B cell (primary cell): ENCODE measurements around the gene STK35. TPM values are rescaled to one million over a fixed set of nuclear protein-coding genes. Genes with fewer than 3 reads are reported as not detected.

Experiments
- ATAC-seq: fragments of 200-7000 bp; cut with Tn5 transposase; one replicate; pipeline ENCODE4 v1.10.0; 2021; ENCODE audit warnings: low read depth, mild to moderate bottlenecking, moderate number of reproducible peaks, moderate library complexity
- CTCF ChIA-PET: fragments of 350-600 bp; sonication (Branson Sonifier 250); formaldehyde crosslinking; loops from one replicate; lab custom pipeline; 2021; ENCODE audit warnings: antibody characterized with exemption, inconsistent platforms; lab: Charles Lee
- POLR2A ChIA-PET: fragments of 350-600 bp; sonication (Branson Sonifier 250); formaldehyde crosslinking; loops from one replicate; lab custom pipeline; 2021; ENCODE audit warnings: antibody characterized with exemption; lab: Charles Lee
- DNase-seq: peaks from one replicate; pipeline ENCODE4 v3.0.0; 2013
- H2AFZ ChIP-seq: 2 replicates; pipeline ENCODE4 v1.6.1; 2012; ENCODE audit warnings: mild to moderate bottlenecking, low read depth, low read length; ENCODE audit not compliant: insufficient read depth, poor library complexity, severe bottlenecking
- H3K27ac ChIP-seq, 2 donors: 1 replicate in 1 of 2; 2 replicates in 1 of 2; pipeline ENCODE4 v1.5.1; 2012 to 2013; ENCODE audit warnings: low read length in 2 of 2, mild to moderate bottlenecking in 2 of 2, moderate library complexity in 1 of 2
- H3K27me3 ChIP-seq, 4 experiments: fragments of 200-600 bp in 1 of 4; sonication (generic) in 1 of 4; replicated peaks in 1 of 4; 1 replicate in 2 of 4; 2 replicates in 2 of 4; pipeline versions ENCODE4 v1.6.1 to v1.7.0; 2013 to 2016; ENCODE audit warnings: low read length in 3 of 4, mild to moderate bottlenecking in 2 of 4, mixed read lengths in 1 of 4, moderate library complexity in 1 of 4; ENCODE audit not compliant: insufficient read depth in 4 of 4, control insufficient read depth in 3 of 4; ENCODE audit errors: control extremely low read depth in 1 of 4
- H3K36me3 ChIP-seq, 2 experiments: replicated peaks in 1 of 2; 1 replicate in 1 of 2; 2 replicates in 1 of 2; pipeline versions ENCODE4 v1.6.1 to v1.7.1; 2013; ENCODE audit warnings: low read length in 1 of 2; ENCODE audit not compliant: insufficient read depth in 2 of 2, control insufficient read depth in 1 of 2; ENCODE audit errors: control extremely low read depth in 1 of 2, extremely low read depth in 1 of 2
- H3K4me1 ChIP-seq, 2 donors: fragments of 200-600 bp in 1 of 2; sonication (generic) in 1 of 2; 1 replicate in 1 of 2; 2 replicates in 1 of 2; pipeline versions ENCODE4 v1.5.1 to v1.6.1; 2013 to 2017; ENCODE audit warnings: low read length in 2 of 2; ENCODE audit not compliant: control insufficient read depth in 2 of 2, insufficient read depth in 2 of 2
- H3K4me2 ChIP-seq: replicated peaks from 2 replicates; pipeline ENCODE3; 2012; ENCODE audit warnings: mild to moderate bottlenecking, low read depth, low read length; ENCODE audit not compliant: poor library complexity, severe bottlenecking
- H3K4me3 ChIP-seq, 5 experiments: fragments of 200-600 bp in 1 of 5; sonication (generic) in 1 of 5; 1 replicate in 3 of 5; 2 replicates in 2 of 5; pipeline versions ENCODE4 v1.5.1 to v1.7.0; 2011 to 2016; ENCODE audit warnings: low read length in 4 of 5, mild to moderate bottlenecking in 4 of 5, low read depth in 2 of 5, control low read depth in 1 of 5, moderate library complexity in 1 of 5; ENCODE audit not compliant: insufficient read depth in 1 of 5; ENCODE audit errors: control extremely low read depth in 1 of 5, extremely low read depth in 1 of 5
- H3K79me2 ChIP-seq: fragments of 200-600 bp; sonication (generic); one replicate; pipeline ENCODE4 v1.6.0; 2016; ENCODE audit warnings: low read length; ENCODE audit not compliant: control insufficient read depth, insufficient read depth
- H3K9ac ChIP-seq: fragments of 200-600 bp; sonication (generic); 2 replicates; pipeline ENCODE4 v1.6.1; 2017; ENCODE audit warnings: mild to moderate bottlenecking, low read length, moderate library complexity
- H3K9me3 ChIP-seq, 3 donors: one replicate each; pipeline versions ENCODE4 v1.6.1 to v1.7.1; 2013; ENCODE audit warnings: low read length in 2 of 3; ENCODE audit not compliant: control insufficient read depth in 2 of 3, insufficient read depth in 1 of 3; ENCODE audit errors: control extremely low read depth in 1 of 3
- H4K20me1 ChIP-seq: 2 replicates; pipeline ENCODE4 v1.6.0; 2012; ENCODE audit warnings: mild to moderate bottlenecking, low read length; ENCODE audit not compliant: insufficient read depth, control insufficient read depth, poor library complexity, severe bottlenecking
- H3K27ac Mint-ChIP-seq: one replicate; pipeline ENCODE4 v1.8.0; 2021; ENCODE audit warnings: mixed read lengths
- H3K27me3 Mint-ChIP-seq: one replicate; pipeline ENCODE4 v1.8.0; 2021; ENCODE audit warnings: mixed read lengths
- H3K4me1 Mint-ChIP-seq: one replicate; pipeline ENCODE4 v1.8.0; 2021; ENCODE audit warnings: mixed read lengths
- H3K4me3 Mint-ChIP-seq: one replicate; pipeline ENCODE4 v1.8.0; 2021; ENCODE audit warnings: mixed read lengths
- H3K9me3 Mint-ChIP-seq: one replicate; pipeline ENCODE4 v1.8.0; 2022; ENCODE audit warnings: mixed read lengths; ENCODE audit not compliant: insufficient read depth
- EZH2 ChIP-seq: IDR thresholded peaks from 2 replicates; pipeline ENCODE4 v1.6.1; 2012; ENCODE audit warnings: borderline replicate concordance, low read depth, mild to moderate bottlenecking, moderate library complexity, low read length; ENCODE audit not compliant: insufficient read depth, poor library complexity, severe bottlenecking
- WGBS: methylation state at CpG from one replicate; pipeline ENCODE4 v1.1.5; 2013; ENCODE audit warnings: missing lambda C conversion rate; ENCODE audit not compliant: insufficient coverage; 5-methylcytosine and 5-hydroxymethylcytosine counted together
- intact Hi-C: fragments of 100-400 bp; cut with micrococcal nuclease; formaldehyde crosslinking; loops from one replicate; pipeline ENCODE4 v1.10.0; 2022
- polyA plus RNA-seq: library from polyadenylated mRNA; depleted of rRNA; stranded (reverse); fragments of >200 nt; gene quantifications from 2 replicates; pipeline ENCODE4 v1.2.3, GENCODE V29; 2012
- total RNA-seq, 2 donors: library from RNA; stranded (reverse); fragments of 120-200 nt in 1 of 2; gene quantifications; 1 replicate in 1 of 2; 2 replicates in 1 of 2; pipeline versions ENCODE4 v1.2.3 to v1.2.4, GENCODE V29; 2013 to 2022
- TF ChIP-seq, protein P1 (sequence below): fragments of 200-600 bp; IDR thresholded peaks from one replicate; pipeline ENCODE4 v1.8.0; 2022; ENCODE audit warnings: antibody characterized with exemption, mild to moderate bottlenecking

The STK35 gene
- total and polyA plus RNA-seq, 2 donors (not counting 1 experiment from before 2014, with no cell fraction given): 12.8 to 23.9 TPM

GRCh38 chr20:2150660-2151059, 49.0 kb downstream of the STK35 start:
- H3K9me3 ChIP-seq: no peaks in the 10 kb centered on the region
- DNase-seq (no peak), ATAC-seq (no peak)
- H4K20me1 ChIP-seq: no peaks in the 10 kb centered on the region
- WGBS: 100% methylated on average over 4 of the region's 6 CpGs
- no peaks in the 10 kb centered on the region for H3K4me1 ChIP-seq
- ChIA-PET POLR2A (no interaction called here), CTCF (no interaction called here)
- H2AFZ ChIP-seq: no peak overlapping the region
- no peak overlapping the region for H3K4me3 ChIP-seq
- TF ChIP-seq, protein P1, sequence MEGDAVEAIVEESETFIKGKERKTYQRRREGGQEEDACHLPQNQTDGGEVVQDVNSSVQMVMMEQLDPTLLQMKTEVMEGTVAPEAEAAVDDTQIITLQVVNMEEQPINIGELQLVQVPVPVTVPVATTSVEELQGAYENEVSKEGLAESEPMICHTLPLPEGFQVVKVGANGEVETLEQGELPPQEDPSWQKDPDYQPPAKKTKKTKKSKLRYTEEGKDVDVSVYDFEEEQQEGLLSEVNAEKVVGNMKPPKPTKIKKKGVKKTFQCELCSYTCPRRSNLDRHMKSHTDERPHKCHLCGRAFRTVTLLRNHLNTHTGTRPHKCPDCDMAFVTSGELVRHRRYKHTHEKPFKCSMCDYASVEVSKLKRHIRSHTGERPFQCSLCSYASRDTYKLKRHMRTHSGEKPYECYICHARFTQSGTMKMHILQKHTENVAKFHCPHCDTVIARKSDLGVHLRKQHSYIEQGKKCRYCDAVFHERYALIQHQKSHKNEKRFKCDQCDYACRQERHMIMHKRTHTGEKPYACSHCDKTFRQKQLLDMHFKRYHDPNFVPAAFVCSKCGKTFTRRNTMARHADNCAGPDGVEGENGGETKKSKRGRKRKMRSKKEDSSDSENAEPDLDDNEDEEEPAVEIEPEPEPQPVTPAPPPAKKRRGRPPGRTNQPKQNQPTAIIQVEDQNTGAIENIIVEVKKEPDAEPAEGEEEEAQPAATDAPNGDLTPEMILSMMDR: no peak
- TF ChIP-seq EZH2: no peak
- no peaks in the 10 kb centered on the region for H3K27me3 ChIP-seq
- H3K27ac ChIP-seq: no peak overlapping the region
- Mint-ChIP-seq H3K27me3 (no peaks in the 10 kb centered on the region), H3K27ac (no peak overlapping the region), H3K4me1 (no peaks in the 10 kb centered on the region), H3K4me3 (no peak overlapping the region), H3K9me3 (no peaks in the 10 kb centered on the region)
- no peaks in the 10 kb centered on the region for H3K79me2 ChIP-seq
- H3K4me2 ChIP-seq: no peak overlapping the region
- no peak overlapping the region for H3K9ac ChIP-seq
- peaks cover 0 to 22% of the 10 kb centered on the region in 2 experiments for H3K36me3 ChIP-seq
- intact Hi-C loops: no loop called here

DNA sequence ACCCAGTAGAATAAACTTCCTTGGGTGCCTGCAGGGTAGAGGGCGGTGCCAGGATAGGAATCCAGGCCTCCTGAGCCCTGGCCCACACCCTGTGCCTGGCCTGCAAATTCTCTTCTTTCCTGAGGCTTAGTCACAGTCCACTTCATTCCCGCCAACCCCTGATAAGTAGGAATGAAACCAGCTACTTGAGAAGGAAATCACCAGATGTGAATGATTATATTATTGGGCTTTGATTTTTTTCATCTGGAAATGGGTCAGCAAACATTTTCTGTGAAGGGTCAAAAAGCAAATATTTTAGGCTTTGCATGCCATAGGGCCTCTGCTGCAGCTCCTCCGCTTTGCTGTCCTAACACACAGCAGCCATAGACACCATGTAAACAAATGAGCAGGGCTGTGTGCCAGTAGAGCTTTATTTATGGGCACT, 50.2 kb downstream of the STK35 start:
- POLR2A ChIA-PET: no interaction called here
- H3K4me2 ChIP-seq: no peak overlapping the region
- no peaks in the 10 kb centered on the region for H3K4me1 ChIP-seq
- H3K9me3 Mint-ChIP-seq: no peaks in the 10 kb centered on the region
- no peak for DNase-seq
- H2AFZ ChIP-seq: no peak overlapping the region
- H3K27ac ChIP-seq: no peak overlapping the region
- no peak for TF ChIP-seq EZH2
- TF ChIP-seq, protein P1: no peak
- no peaks in the 10 kb centered on the region for H3K79me2 ChIP-seq
- no peak overlapping the region for H3K4me3 ChIP-seq
- intact Hi-C loops: no loop called here
- peaks cover 0 to 11% of the 10 kb centered on the region in 2 experiments for H3K36me3 ChIP-seq
- H3K9me3 ChIP-seq: no peaks in the 10 kb centered on the region
- no peak for ATAC-seq
- H3K4me1 Mint-ChIP-seq: no peaks in the 10 kb centered on the region
- no peak overlapping the region for H3K4me3 Mint-ChIP-seq
- no peak overlapping the region for H3K27ac Mint-ChIP-seq
- no peaks in the 10 kb centered on the region for H4K20me1 ChIP-seq
- no peaks in the 10 kb centered on the region for H3K27me3 Mint-ChIP-seq
- no peaks in the 10 kb centered on the region for H3K27me3 ChIP-seq
- CTCF ChIA-PET: interaction anchor here (1.4 kb wide), 1 partner anchor 21 kb away, joined by 5 read pairs; no protein-coding TSS in a partner anchor
- WGBS: 100% methylated on average over 2 of the region's 3 CpGs
- no peak overlapping the region for H3K9ac ChIP-seq
